ENCODE results near the gene KRT80. TPM values are rescaled to one million over a fixed set of nuclear protein-coding genes. Genes with fewer than 3 reads are reported as not detected.
A peak's percentile ranks its signal among the peaks of the same experiment; 100 is the strongest.

The KRT80 gene
- total RNA-seq, 1 donor from 2014 or later = 0.07 TPM

- TF ChIP-seq CTCF (IDR thresholded peaks at IDR 0.05; ENCODE audit: unreplicated experiment) = no peak
- DNase-seq (ENCODE audit: low spot score, unreplicated experiment) = no peak
- Mint-ChIP-seq H3K4me1 (ENCODE audit: low read depth) (no peaks in the 10 kb centered on the region), H3K27me3 (peaks cover 25% of the 10 kb centered on the region), H3K9me3 (ENCODE audit: low read depth) (no peaks in the 10 kb centered on the region), H3K36me3 (ENCODE audit: insufficient read depth) (no peaks in the 10 kb centered on the region), H3K4me3 (ENCODE audit: low read depth) (no peak overlapping the region), H3K27ac (no peak overlapping the region)
These were observed 10.7 kb upstream of the KRT80 start for GRCh38 chr12:52202361-52203078.

GRCh38 chr12:52201451-52201839 lies 9.6 kb upstream of the KRT80 start:
- TF ChIP-seq CTCF (IDR thresholded peaks at IDR 0.05; ENCODE audit: unreplicated experiment) = no peak
- H3K27me3 Mint-ChIP-seq = peaks cover 26% of the 10 kb centered on the region
- no peaks in the 10 kb centered on the region for H3K36me3 Mint-ChIP-seq (ENCODE audit: insufficient read depth)
- no peaks in the 10 kb centered on the region for H3K9me3 Mint-ChIP-seq (ENCODE audit: low read depth)
- H3K27ac Mint-ChIP-seq = no peak overlapping the region
- no peak overlapping the region for H3K4me3 Mint-ChIP-seq (ENCODE audit: low read depth)
- DNase-seq (ENCODE audit: low spot score, unreplicated experiment) = no peak
- H3K4me1 Mint-ChIP-seq (ENCODE audit: low read depth) = no peaks in the 10 kb centered on the region

- no peak for DNase-seq (ENCODE audit: low spot score, unreplicated experiment)
- peak overlapping the region; percentile 85 for H3K27ac Mint-ChIP-seq
- H3K27me3 Mint-ChIP-seq = peaks cover 23% of the 10 kb centered on the region
- TF ChIP-seq CTCF (IDR thresholded peaks at IDR 0.05; ENCODE audit: unreplicated experiment) = no peak
- H3K4me1 Mint-ChIP-seq (ENCODE audit: low read depth) = no peaks in the 10 kb centered on the region
- no peaks in the 10 kb centered on the region for H3K36me3 Mint-ChIP-seq (ENCODE audit: insufficient read depth)
- H3K4me3 Mint-ChIP-seq (ENCODE audit: low read depth) = no peak overlapping the region
- no peaks in the 10 kb centered on the region for H3K9me3 Mint-ChIP-seq (ENCODE audit: low read depth)
These were observed 9.1 kb upstream of the KRT80 start for GRCh38 chr12:52200781-52201450.

- no peaks in the 10 kb centered on the region for H3K4me1 Mint-ChIP-seq (ENCODE audit: low read depth)
- no peak for DNase-seq (ENCODE audit: low spot score, unreplicated experiment)
- TF ChIP-seq CTCF (IDR thresholded peaks at IDR 0.05; ENCODE audit: unreplicated experiment) = no peak
- no peaks in the 10 kb centered on the region for H3K36me3 Mint-ChIP-seq (ENCODE audit: insufficient read depth)
- H3K27me3 Mint-ChIP-seq = peaks cover 24% of the 10 kb centered on the region
- H3K9me3 Mint-ChIP-seq (ENCODE audit: low read depth) = no peaks in the 10 kb centered on the region
- H3K27ac Mint-ChIP-seq = peak overlapping the region; percentile 85
- no peak overlapping the region for H3K4me3 Mint-ChIP-seq (ENCODE audit: low read depth)
These were observed 8.4 kb upstream of the KRT80 start for GRCh38 chr12:52200086-52200780.

- no peaks in the 10 kb centered on the region for H3K36me3 Mint-ChIP-seq (ENCODE audit: insufficient read depth)
- no peaks in the 10 kb centered on the region for H3K9me3 Mint-ChIP-seq (ENCODE audit: low read depth)
- no peak for TF ChIP-seq CTCF (IDR thresholded peaks at IDR 0.05; ENCODE audit: unreplicated experiment)
- H3K4me1 Mint-ChIP-seq (ENCODE audit: low read depth) = no peaks in the 10 kb centered on the region
- H3K27me3 Mint-ChIP-seq = peaks cover 26% of the 10 kb centered on the region
- no peak overlapping the region for H3K4me3 Mint-ChIP-seq (ENCODE audit: low read depth)
- DNase-seq (ENCODE audit: low spot score, unreplicated experiment) = no peak
- no peak overlapping the region for H3K27ac Mint-ChIP-seq
These were observed 7.6 kb upstream of the KRT80 start for GRCh38 chr12:52199294-52199919.
